Lower lobe of right lung (tissue), 2 donors: ENCODE results near the gene SMYD3. TPM values are rescaled to one million over a fixed set of nuclear protein-coding genes. Genes with fewer than 3 reads are reported as not detected.

Experiments used
- ATAC-seq, 2 donors: fragments of 200-7000 bp; cut with Tn5 transposase; one replicate each; pipeline ENCODE4 v1.9.1; 2020 to 2022; ENCODE audit warnings: mild to moderate bottlenecking in 2 of 2, moderate library complexity in 2 of 2
- DNase-seq: peaks from one replicate; pipeline ENCODE4 v3.0.0-alpha.2; 2020
- H3K27ac ChIP-seq: fragments of 200-600 bp; one replicate; pipeline ENCODE4 v1.8.0; 2022
- H3K27me3 ChIP-seq: fragments of 200-600 bp; one replicate; pipeline ENCODE4 v1.8.0; 2022; ENCODE audit warnings: low read depth
- H3K36me3 ChIP-seq: fragments of 200-600 bp; one replicate; pipeline ENCODE4 v1.8.0; 2022; ENCODE audit warnings: mild to moderate bottlenecking
- H3K4me1 ChIP-seq: fragments of 200-600 bp; one replicate; pipeline ENCODE4 v1.8.0; 2022
- H3K4me3 ChIP-seq: fragments of 200-600 bp; one replicate; pipeline ENCODE4 v1.8.0; 2022; ENCODE audit warnings: mild to moderate bottlenecking
- H3K9me3 ChIP-seq: fragments of 200-600 bp; one replicate; pipeline ENCODE4 v1.8.0; 2022
- intact Hi-C: fragments of 100-400 bp; cut with DNase I; formaldehyde crosslinking; loops from one replicate; pipeline ENCODE4 v1.11.0; 2022
- total RNA-seq: library from RNA; stranded (reverse); fragmentation: NEBNext Ultra II Directional; extraction: Animal tissue kit (Norgen Biotek cat#: 25700); gene quantifications from one replicate; pipeline ENCODE4 v1.2.1, GENCODE V29; 2021
- TF ChIP-seq, protein P1 (sequence below): fragments of 200-600 bp; IDR thresholded peaks from one replicate; pipeline ENCODE4 v1.8.0; 2022; ENCODE audit warnings: antibody characterized with exemption, mild to moderate bottlenecking
- donor health status: DM: no; HTN: yes; CAD: no; lungs with severe emphysema.

Gene SMYD3
- total RNA-seq, 1 donor from 2014 or later, result 20.5 TPM

DNA sequence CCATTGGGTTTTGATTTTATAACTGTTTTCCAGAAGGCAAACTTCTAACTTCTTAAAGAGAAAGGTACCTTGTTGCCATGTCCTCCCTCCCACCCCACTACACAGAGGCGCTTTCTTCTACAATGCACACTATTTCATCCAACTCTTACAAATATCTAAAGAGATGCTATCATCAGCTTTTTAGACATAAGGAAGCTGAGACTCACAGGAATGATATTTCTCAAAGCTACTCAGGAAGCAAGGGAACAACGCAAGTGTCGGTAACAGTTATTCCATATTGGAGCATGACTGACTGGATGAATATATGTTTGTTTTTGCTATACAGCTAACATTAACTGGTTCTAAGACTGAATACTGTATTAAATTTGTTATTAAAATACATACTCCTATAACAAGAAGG, 318.0 kb downstream of the SMYD3 start:
- H3K4me1 ChIP-seq, result no peaks in the 10 kb centered on the region
- intact Hi-C loops, result no loop called here
- H3K36me3 ChIP-seq, result no peaks in the 10 kb centered on the region
- no peak overlapping the region for H3K4me3 ChIP-seq
- H3K27ac ChIP-seq, result no peak overlapping the region
- H3K27me3 ChIP-seq, result no peaks in the 10 kb centered on the region
- no peaks in the 10 kb centered on the region for H3K9me3 ChIP-seq
- DNase-seq, result no peak
- TF ChIP-seq, protein P1, sequence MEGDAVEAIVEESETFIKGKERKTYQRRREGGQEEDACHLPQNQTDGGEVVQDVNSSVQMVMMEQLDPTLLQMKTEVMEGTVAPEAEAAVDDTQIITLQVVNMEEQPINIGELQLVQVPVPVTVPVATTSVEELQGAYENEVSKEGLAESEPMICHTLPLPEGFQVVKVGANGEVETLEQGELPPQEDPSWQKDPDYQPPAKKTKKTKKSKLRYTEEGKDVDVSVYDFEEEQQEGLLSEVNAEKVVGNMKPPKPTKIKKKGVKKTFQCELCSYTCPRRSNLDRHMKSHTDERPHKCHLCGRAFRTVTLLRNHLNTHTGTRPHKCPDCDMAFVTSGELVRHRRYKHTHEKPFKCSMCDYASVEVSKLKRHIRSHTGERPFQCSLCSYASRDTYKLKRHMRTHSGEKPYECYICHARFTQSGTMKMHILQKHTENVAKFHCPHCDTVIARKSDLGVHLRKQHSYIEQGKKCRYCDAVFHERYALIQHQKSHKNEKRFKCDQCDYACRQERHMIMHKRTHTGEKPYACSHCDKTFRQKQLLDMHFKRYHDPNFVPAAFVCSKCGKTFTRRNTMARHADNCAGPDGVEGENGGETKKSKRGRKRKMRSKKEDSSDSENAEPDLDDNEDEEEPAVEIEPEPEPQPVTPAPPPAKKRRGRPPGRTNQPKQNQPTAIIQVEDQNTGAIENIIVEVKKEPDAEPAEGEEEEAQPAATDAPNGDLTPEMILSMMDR, result no peak
- no peak for ATAC-seq

DNA sequence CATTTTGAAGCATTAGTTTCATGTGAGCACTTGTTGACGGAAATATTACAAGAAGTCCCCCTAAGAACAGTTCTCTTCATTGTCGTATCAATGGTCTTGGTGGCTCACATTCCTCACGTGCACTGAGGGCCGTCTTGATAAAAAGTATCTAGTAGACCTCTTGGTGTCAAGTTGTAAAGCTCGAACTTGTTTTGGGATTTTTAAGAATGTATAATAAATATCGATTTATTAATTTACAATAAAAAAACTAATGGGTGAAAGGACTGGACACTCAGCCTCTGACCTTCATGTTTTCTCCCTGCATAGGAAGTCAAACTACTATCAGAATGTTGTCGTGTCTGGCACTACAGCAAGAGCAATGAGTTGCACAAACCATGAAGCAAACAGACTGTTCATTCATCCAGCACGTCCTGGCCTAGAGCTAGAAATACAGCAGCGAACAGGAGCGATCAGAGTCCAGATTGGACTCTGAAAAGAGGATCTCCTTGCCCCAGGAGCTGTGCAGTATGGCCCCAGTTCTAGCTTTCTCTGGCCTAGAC, 319.2 kb downstream of the SMYD3 start:
- ATAC-seq (no peak), DNase-seq (no peak)
- H3K9me3 ChIP-seq, result no peaks in the 10 kb centered on the region
- H3K27me3 ChIP-seq, result no peaks in the 10 kb centered on the region
- H3K36me3 ChIP-seq, result no peaks in the 10 kb centered on the region
- no peak overlapping the region for H3K27ac ChIP-seq
- TF ChIP-seq, protein P1, result no peak
- intact Hi-C loops, result no loop called here
- H3K4me1 ChIP-seq, result no peaks in the 10 kb centered on the region
- no peak overlapping the region for H3K4me3 ChIP-seq

DNA sequence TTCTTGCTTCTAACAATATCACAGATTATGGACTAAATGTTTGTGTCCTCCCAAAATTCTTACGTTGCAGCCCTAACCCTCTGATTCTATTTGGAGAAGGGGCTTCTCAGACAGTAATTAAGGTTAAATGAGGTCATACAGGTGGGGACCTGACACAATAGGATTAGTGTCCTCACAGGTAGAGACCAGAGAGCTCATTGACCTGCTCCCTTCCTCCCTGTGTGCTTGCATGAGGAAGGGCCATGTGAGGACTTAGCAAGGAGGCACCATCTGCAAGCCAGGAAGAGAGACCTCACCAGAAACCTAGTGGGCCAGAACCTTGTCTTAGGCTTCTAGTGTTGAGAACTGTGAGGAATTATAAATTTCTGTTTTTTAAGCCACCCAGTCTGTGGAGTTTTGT, 322.6 kb downstream of the SMYD3 start:
- ATAC-seq (no peak), DNase-seq (no peak)
- intact Hi-C loops, result no loop called here
- no peaks in the 10 kb centered on the region for H3K36me3 ChIP-seq
- H3K9me3 ChIP-seq, result no peaks in the 10 kb centered on the region
- no peaks in the 10 kb centered on the region for H3K4me1 ChIP-seq
- H3K4me3 ChIP-seq, result no peak overlapping the region
- no peaks in the 10 kb centered on the region for H3K27me3 ChIP-seq
- H3K27ac ChIP-seq, result no peak overlapping the region
- TF ChIP-seq, protein P1, result no peak

DNA sequence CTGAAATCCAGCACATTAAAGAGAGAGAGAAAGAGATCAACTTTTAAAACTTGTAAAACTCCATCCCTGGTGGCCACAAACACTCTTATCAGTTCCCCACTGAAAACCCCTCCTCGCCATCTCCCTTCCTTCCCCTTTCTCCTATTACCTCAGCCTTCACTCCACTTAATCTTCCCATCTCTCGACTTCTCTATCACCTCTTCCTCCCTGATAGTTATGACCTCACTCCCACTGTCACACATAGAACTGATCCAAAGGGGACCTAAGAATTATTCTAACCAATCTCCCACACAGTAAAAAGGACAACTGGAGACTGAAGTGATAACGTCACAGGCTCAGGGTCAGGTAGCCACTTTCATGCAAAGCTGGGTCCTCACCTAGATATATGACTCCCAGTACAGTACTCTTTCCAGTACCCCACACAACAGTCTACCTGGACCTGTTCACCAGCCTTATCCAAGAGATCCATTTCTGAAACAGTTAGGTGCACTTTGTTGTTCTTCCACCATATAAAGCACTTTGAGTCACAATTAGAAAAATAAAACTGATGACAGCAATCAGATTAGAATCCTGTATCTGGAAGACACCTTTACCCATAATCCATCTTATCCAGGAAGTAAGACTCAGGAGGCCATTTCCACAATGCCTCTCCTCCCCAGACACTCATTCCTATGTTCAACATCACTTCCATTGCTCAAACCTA, 324.8 kb downstream of the SMYD3 start:
- no peak overlapping the region for H3K27ac ChIP-seq
- intact Hi-C loops, result no loop called here
- no peaks in the 10 kb centered on the region for H3K27me3 ChIP-seq
- ATAC-seq (no peak), DNase-seq (no peak)
- H3K9me3 ChIP-seq, result no peaks in the 10 kb centered on the region
- no peaks in the 10 kb centered on the region for H3K36me3 ChIP-seq
- TF ChIP-seq, protein P1, result no peak
- H3K4me3 ChIP-seq, result no peak overlapping the region
- H3K4me1 ChIP-seq, result no peaks in the 10 kb centered on the region

DNA sequence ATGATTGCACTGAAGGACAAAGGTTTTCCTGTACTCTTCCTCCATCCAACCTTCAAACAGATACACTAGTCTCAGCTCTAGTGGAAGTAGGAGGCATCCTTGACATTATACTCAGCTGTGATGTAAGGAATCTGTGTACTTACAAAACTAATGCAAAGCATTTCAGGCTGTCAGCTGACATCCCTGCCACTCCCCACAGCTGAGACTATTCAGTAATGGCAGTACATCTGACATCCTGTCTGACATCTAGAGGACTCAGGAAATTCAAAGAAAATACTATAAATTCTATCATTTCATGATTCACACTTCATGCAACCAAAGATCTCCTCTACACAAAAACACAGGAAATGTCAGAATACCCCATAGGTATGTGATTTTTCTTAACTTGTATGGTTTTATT, 325.8 kb downstream of the SMYD3 start:
- H3K27me3 ChIP-seq, result no peaks in the 10 kb centered on the region
- TF ChIP-seq, protein P1, result no peak
- no peaks in the 10 kb centered on the region for H3K9me3 ChIP-seq
- DNase-seq, result no peak
- H3K27ac ChIP-seq, result no peak overlapping the region
- intact Hi-C loops, result no loop called here
- no peak for ATAC-seq
- no peak overlapping the region for H3K4me3 ChIP-seq
- no peaks in the 10 kb centered on the region for H3K4me1 ChIP-seq
- H3K36me3 ChIP-seq, result no peaks in the 10 kb centered on the region
